GM12875 (cell line): ENCODE results near the gene WBP2.
"Not testable (repeated sequence)": the region's sequence is repeated elsewhere in the genome, so short reads cannot be mapped to it uniquely, and the experiment has no call there.

Experiments used
- H3K4me3 ChIP-seq: one replicate; pipeline ENCODE4 v1.5.1; 2011; ENCODE audit warnings: low read depth, low read length, control low read depth
- TF ChIP-seq, protein P1 (sequence below): IDR thresholded peaks from 2 replicates; pipeline ENCODE4 v1.5.1; 2011; ENCODE audit warnings: low read depth, mild to moderate bottlenecking, control low read depth, inconsistent platforms, low read length, moderate library complexity, borderline replicate concordance; ENCODE audit not compliant: insufficient read depth

Gene WBP2

DNA sequence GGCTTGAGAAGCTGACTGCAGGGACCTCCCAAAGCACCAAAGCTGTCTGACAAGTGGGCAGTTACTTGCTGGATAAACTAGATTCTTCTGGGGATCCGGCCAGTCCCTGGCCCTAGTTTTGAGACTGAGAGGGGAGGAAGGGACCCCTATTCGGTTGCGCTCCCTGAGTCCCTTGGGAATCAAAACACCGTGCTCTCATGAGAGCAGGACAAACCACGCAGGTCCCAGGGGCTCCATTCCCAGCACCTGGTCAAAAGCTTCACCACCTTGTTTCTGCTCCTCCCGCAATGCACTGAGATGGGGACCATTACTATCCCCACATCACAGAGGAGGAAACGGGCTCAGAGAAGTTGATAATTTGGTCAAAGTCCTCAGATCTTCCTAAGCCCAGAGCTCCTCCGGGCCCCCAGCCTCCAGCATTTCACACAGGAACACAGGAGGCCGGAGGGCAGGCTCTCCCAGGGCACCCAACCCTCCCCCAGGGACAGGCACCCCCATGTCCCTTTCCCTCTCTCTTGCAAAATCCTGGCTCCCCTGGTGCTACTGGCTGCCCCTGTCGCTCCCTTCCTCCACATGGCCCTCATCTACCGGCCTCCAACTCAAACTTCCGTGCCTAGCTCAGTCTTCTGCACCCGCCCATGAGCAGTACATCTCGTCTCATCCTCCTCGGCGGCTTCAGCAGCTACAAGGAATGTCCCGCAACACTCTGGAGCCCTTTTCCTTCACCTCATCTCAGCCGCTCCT, 38.3 kb upstream of the WBP2 start:
- TF ChIP-seq, protein P1, sequence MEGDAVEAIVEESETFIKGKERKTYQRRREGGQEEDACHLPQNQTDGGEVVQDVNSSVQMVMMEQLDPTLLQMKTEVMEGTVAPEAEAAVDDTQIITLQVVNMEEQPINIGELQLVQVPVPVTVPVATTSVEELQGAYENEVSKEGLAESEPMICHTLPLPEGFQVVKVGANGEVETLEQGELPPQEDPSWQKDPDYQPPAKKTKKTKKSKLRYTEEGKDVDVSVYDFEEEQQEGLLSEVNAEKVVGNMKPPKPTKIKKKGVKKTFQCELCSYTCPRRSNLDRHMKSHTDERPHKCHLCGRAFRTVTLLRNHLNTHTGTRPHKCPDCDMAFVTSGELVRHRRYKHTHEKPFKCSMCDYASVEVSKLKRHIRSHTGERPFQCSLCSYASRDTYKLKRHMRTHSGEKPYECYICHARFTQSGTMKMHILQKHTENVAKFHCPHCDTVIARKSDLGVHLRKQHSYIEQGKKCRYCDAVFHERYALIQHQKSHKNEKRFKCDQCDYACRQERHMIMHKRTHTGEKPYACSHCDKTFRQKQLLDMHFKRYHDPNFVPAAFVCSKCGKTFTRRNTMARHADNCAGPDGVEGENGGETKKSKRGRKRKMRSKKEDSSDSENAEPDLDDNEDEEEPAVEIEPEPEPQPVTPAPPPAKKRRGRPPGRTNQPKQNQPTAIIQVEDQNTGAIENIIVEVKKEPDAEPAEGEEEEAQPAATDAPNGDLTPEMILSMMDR, result no peak
- H3K4me3 ChIP-seq, result no peak overlapping the region

GRCh38 chr17:75892556-75893224, 37.6 kb upstream of the WBP2 start:
- TF ChIP-seq, protein P1, result no peak
- no peak overlapping the region for H3K4me3 ChIP-seq

DNA sequence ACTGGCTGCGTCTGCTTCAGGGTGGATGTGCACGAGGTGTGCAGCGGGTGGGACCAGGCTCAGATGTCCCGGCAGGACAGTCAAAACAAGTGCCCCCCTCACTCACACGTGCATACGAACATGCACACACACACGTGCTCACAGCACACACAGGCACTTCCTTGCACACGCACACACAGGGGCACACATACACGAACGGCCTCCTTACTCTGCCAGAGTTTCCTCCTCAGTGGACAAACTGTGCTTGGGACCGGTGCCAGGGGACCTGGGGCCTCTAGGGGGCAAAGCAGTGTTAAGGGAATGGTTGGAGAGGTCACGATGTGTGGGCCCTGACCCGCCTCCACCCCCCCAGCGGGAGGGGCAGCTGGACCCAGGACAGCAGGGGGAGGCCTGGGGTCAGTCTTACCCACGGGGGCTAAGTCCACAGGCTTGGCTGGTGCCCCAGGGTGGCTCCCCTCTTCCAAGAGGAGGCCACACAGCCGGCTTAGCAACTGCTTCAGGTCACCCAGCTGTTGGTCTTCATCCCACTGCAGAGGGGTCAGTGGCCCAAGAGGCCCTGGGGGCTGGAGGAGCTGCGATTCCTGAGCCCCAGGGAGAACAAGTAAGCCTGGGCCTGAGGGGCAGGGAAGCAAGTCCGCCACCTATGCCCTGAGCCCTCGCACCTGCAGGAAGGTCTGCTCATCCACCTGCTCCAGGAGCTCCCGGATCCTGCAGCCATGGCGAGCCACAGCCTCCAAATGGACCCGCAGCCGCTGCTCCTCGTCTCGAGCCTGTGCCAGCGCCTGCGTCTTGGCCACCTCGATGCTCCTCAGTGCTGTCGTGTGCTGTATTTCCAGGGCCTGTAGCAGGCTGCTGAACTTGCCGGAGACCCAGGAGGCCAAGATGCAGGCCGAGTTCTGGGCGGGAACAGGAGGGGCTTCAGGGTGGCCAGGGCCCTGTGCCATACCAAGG, 36.7 kb upstream of the WBP2 start:
- TF ChIP-seq, protein P1, result no peak
- no peak overlapping the region for H3K4me3 ChIP-seq

DNA sequence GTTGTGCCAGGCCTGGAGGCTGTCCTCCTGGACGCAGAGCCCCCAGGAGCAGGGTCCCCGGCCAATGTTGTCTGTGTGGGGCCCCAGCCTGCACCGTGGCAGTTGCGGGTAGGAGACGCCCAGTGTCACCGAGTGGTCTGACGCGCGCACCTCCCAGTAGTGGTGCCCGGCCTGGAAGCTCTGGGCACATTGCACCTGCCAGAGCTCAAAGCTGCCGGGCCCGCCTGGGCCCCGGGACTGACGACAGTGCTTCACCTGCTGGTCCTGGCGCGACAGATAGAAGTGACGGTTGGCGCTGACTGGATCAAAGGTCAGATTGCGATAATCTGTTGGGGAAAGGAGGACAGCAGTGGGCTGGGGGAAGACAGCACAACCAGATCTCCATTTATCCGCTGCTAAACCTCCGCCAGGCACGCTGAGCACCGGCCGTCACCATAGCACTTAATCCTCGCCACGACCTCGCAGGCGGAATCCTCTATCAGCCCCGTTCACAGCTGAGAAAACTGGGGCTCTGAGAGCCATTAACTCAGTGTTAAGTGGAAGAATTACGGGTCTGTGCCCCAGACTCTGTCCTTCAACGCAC, 36.0 kb upstream of the WBP2 start:
- TF ChIP-seq, protein P1, result no peak
- H3K4me3 ChIP-seq, result no peak overlapping the region

- TF ChIP-seq, protein P1, result no peak
- no peak overlapping the region for H3K4me3 ChIP-seq
These were observed 34.3 kb upstream of the WBP2 start for GRCh38 chr17:75889454-75889853.

GRCh38 chr17:75888484-75888883, 33.3 kb upstream of the WBP2 start:
- no peak overlapping the region for H3K4me3 ChIP-seq
- TF ChIP-seq, protein P1, result no peak

DNA sequence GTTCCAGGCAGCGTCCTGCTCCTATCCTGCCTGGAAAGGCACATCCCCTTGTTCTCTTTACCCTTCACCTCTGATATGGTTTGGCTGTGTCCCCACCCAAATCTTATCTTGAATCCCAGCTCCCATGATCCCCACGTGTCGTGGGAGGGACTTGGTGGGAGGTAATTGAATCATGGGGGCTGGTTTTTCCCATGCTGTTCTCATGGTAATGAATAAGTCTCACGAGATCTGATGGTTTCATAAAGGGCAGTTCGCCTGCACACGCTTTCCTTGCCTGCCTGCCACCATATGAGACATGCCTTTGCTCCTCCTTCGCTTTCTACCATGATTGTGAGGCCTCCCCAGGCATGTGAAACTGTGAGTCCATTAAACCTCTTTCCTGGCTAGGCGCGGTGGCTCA, 30.7 kb upstream of the WBP2 start:
- H3K4me3 ChIP-seq, result not testable (repeated sequence)
